AG04450 (cell line): ENCODE results near the gene FHIT. TPM values are rescaled to one million over a fixed set of nuclear protein-coding genes. Genes with fewer than 3 reads are reported as not detected.

Experiments
- CTCF ChIA-PET: fragments of 300-600, 350-600 bp; formaldehyde crosslinking; extraction: SDS; loops from one replicate; lab custom pipeline; 2022; ENCODE audit warnings: antibody characterized with exemption, inconsistent platforms; lab: Charles Lee
- POLR2A ChIA-PET: fragments of 350-600 bp; formaldehyde crosslinking; extraction: SDS; loops from one replicate; lab custom pipeline; 2021; ENCODE audit warnings: antibody characterized with exemption, inconsistent platforms; lab: Yijun Ruan, JAX
- DNase-seq: peaks from one replicate; pipeline ENCODE4 v3.0.0-alpha.2; 2011; ENCODE audit warnings: low read depth, low spot score
- H3K27ac ChIP-seq: one replicate; pipeline ENCODE4 v1.5.1; 2012; ENCODE audit warnings: low read depth, low read length, control low read depth
- H3K27me3 ChIP-seq: one replicate; pipeline ENCODE4 v1.6.0; 2012; ENCODE audit warnings: low read length; ENCODE audit not compliant: control insufficient read depth, insufficient read depth
- H3K4me3 ChIP-seq: 2 replicates; pipeline ENCODE4 v1.5.1; 2011; ENCODE audit warnings: mild to moderate bottlenecking, low read depth, low read length, control low read depth
- H3K9me3 ChIP-seq: 2 replicates; pipeline ENCODE4 v1.5.1; 2012; ENCODE audit warnings: low read length; ENCODE audit not compliant: control insufficient read depth, insufficient read depth
- polyA plus RNA-seq: library from polyadenylated mRNA; depleted of rRNA; stranded (reverse); fragments of >200 nt; gene quantifications from 2 replicates; pipeline ENCODE4 v1.2.3, GENCODE V29; 2011
- TF ChIP-seq, protein P1 (sequence below): IDR thresholded peaks from 2 replicates; pipeline ENCODE4 v1.5.1; 2011; ENCODE audit warnings: low read depth, low read length, control low read depth, inconsistent platforms

The FHIT gene
- polyA plus RNA-seq, 1 experiment = 0.17 TPM

GRCh38 chr3:60424034-60424433 lies 827.2 kb downstream of the FHIT start:
- TF ChIP-seq, protein P1, sequence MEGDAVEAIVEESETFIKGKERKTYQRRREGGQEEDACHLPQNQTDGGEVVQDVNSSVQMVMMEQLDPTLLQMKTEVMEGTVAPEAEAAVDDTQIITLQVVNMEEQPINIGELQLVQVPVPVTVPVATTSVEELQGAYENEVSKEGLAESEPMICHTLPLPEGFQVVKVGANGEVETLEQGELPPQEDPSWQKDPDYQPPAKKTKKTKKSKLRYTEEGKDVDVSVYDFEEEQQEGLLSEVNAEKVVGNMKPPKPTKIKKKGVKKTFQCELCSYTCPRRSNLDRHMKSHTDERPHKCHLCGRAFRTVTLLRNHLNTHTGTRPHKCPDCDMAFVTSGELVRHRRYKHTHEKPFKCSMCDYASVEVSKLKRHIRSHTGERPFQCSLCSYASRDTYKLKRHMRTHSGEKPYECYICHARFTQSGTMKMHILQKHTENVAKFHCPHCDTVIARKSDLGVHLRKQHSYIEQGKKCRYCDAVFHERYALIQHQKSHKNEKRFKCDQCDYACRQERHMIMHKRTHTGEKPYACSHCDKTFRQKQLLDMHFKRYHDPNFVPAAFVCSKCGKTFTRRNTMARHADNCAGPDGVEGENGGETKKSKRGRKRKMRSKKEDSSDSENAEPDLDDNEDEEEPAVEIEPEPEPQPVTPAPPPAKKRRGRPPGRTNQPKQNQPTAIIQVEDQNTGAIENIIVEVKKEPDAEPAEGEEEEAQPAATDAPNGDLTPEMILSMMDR = no peak
- ChIA-PET POLR2A (no interaction called here), CTCF (interaction anchor here (1.4 kb wide), 1 partner anchor 8 kb away, joined by 3 read pairs; no protein-coding TSS in a partner anchor)
- no peak overlapping the region for H3K27ac ChIP-seq
- no peaks in the 10 kb centered on the region for H3K9me3 ChIP-seq
- no peak for DNase-seq
- no peak overlapping the region for H3K4me3 ChIP-seq
- H3K27me3 ChIP-seq = no peaks in the 10 kb centered on the region

DNA sequence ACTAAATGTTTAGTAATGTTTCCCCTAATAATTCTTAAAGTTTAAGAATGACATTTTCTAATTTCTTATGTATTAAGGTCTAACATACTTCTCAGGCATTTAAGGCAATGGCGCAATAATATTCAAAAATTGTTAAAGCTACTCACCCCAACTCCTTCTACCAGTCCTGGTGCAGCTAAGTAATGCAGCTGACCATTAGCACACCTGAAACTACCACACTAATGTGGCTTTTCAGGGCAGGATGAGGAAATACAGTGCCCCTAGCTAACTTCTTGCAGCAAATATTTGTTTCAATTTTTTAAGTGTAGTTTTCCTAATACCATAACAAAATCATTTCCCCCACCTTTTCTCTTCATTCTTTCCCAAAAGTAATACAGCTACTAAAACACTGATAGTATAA lies 827.7 kb downstream of the FHIT start:
- TF ChIP-seq, protein P1 = no peak
- POLR2A ChIA-PET = no interaction called here
- DNase-seq = no peak
- Histone ChIP-seq H3K27ac (no peak overlapping the region), H3K27me3 (no peaks in the 10 kb centered on the region), H3K4me3 (no peak overlapping the region), H3K9me3 (no peaks in the 10 kb centered on the region)
- CTCF ChIA-PET = interaction anchor here (1.4 kb wide), 1 partner anchor 9 kb away, joined by 3 read pairs; no protein-coding TSS in a partner anchor

DNA sequence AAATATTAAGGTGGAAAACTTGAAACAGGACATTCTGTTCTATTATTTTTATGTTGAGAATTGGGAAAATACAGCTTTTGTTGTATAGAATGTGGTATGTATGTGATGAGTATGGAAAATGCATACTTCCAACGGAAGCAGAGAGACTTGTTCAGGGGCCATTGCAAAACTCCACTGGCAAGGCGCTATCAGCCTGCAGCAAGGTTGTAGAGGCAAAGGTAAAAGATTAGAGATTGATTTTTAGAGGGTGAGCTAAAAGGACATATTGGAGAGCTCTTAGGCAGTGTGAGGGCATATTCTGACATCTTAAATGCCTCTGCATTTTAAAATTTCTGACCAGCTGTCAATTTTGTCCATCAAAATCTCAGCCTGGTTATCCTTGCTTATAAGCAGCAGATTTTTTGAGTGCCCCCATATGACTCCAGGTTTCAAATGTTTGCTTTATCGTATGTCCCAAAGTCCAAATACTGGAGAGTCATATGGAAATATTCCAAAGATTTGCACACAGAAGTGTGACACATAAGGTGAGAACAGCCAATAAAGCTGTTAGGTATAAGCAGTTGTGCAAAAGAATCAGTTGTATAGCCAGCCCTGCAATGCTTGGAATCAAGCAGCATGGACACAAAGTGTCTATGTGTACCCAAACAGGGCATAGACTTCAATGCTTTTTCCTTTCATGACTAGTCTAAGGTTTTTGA lies 829.4 kb downstream of the FHIT start:
- no peak overlapping the region for H3K4me3 ChIP-seq
- no peak for DNase-seq
- ChIA-PET POLR2A (no interaction called here), CTCF (no interaction called here)
- no peak overlapping the region for H3K27ac ChIP-seq
- no peaks in the 10 kb centered on the region for H3K27me3 ChIP-seq
- TF ChIP-seq, protein P1 = no peak
- no peaks in the 10 kb centered on the region for H3K9me3 ChIP-seq

DNA sequence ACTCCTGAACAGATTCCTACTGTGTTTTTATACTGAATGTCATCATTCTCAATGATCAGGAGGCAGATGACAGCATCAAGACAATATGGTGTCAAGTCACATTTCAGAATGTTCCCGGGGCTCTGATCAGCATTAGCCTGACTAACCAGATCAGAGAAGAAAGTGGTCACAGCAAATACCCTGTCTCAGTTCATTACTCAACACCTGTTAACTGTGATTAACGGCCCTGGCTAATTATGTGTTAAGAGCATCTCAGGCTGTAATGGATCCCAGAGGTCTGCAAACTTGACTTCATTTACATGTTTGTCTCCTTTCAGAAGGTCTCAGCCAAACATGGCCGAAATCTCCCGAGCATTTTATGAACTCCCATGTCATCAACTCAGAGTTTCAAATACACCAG lies 833.7 kb downstream of the FHIT start:
- H3K9me3 ChIP-seq = no peaks in the 10 kb centered on the region
- POLR2A ChIA-PET = no interaction called here
- no peaks in the 10 kb centered on the region for H3K27me3 ChIP-seq
- TF ChIP-seq, protein P1 = no peak
- DNase-seq = no peak
- no peak overlapping the region for H3K4me3 ChIP-seq
- CTCF ChIA-PET = no interaction called here
- no peak overlapping the region for H3K27ac ChIP-seq

GRCh38 chr3:60414011-60414410 lies 837.2 kb downstream of the FHIT start:
- Histone ChIP-seq H3K27me3 (no peaks in the 10 kb centered on the region), H3K27ac (no peak overlapping the region), H3K9me3 (no peaks in the 10 kb centered on the region), H3K4me3 (no peak overlapping the region)
- no peak for DNase-seq
- TF ChIP-seq, protein P1 = no peak
- ChIA-PET CTCF (no interaction called here), POLR2A (no interaction called here)
